Measurements from ENCODE around the gene KRT4.
"Not testable (repeated sequence)": the region's sequence is repeated elsewhere in the genome, so short reads cannot be mapped to it uniquely, and the experiment has no call there.

KRT4 gene

GRCh38 chr12:52813885-52814709 is at the start of gene KRT4:
Gene KRT4, minus strand, starts transcription at chr12:52814116. Its CDS starts 58 bp downstream, at chr12:52814058.
- FAIRE-seq: no peak

GRCh38 chr12:52862023-52862422 is 48.1 kb upstream of the KRT4 start:
- no peak for FAIRE-seq

GRCh38 chr12:52861511-52861910 is 47.6 kb upstream of the KRT4 start:
- no peak for FAIRE-seq

DNA sequence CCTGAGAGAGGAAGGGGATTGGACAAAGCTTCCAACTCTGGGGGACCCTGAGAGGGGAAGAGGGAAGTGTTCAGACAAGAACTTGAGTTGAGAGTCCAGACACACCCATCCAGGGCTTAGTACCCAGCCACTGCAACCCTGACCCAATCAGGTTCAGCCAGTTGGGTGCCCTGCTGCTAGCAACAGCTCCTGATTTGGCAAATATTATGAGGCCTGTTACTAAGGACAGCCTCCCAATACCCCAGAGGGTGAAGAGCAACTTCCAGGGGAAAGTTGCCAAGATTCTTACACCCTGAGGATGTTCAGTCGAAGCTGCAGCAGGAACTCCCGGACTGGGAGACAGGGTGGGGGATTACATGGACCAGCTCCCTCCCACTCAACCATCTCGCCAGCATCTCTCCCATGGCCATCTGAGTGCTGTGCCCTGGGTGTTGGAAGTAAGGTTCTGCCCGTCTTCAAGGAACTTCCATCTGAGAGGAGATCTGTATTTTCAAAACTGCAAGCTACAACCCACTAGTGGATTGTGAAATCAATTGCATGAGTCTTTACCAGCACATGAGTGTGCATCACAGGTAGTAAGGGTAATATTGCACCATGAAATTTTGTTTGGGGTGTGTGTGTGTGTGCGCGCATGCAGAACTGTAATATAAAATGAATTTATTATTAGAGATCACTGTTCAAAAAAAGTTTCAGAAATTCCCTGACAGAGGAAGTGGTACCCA is 46.3 kb upstream of the KRT4 start:
- FAIRE-seq: no peak

DNA sequence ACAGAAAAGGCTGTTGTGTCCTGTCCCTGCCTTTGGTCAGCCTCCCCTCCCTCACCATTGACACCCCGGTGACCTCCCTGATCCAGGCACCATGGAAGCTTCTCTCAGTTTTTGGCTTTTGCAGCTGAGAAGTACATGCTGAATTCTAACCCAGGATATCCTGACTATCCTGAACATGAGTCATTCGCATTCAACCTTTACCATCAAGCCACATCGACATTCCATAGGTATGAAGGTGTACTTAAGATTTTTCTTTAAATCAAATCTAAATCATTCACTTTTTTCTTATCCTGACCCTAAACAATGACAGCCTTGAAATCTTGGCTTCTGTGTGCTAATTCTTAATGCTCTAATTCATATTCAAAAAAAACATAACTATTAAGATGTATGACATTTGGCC is 43.6 kb upstream of the KRT4 start:
- FAIRE-seq: no peak

GRCh38 chr12:52856787-52857186 is 42.9 kb upstream of the KRT4 start:
- no peak for FAIRE-seq

DNA sequence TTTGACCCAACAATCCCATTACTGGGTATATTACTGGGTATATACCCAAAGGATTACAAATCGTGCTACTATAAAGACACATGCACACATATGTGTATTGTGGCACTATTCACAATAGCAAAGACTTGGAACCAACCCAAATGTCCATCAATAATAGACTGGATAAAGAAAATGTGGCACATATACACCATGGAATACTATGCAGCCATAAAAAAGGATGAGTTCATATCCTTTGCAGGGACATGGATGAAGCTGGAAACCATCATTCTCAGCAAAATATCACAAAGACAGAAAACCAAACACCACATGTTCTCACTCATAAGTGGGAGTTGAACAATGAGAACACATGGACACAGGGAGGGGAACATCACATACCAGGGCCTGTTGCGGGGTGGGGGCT is 42.2 kb upstream of the KRT4 start:
- not testable (repeated sequence) for FAIRE-seq

- FAIRE-seq: no peak
These were observed 37.9 kb upstream of the KRT4 start for GRCh38 chr12:52851787-52852186.

GRCh38 chr12:52850681-52851080 is 36.8 kb upstream of the KRT4 start:
- FAIRE-seq: no peak

- FAIRE-seq: no peak
These were observed 35.6 kb upstream of the KRT4 start for GRCh38 chr12:52849511-52849910.

- no peak for FAIRE-seq
These were observed 34.8 kb upstream of the KRT4 start, which contains the start of gene KRT78 for GRCh38 chr12:52848661-52849255. Gene KRT78, minus strand, starts transcription at chr12:52848994. Its CDS starts 64 bp downstream, at chr12:52848930.

DNA sequence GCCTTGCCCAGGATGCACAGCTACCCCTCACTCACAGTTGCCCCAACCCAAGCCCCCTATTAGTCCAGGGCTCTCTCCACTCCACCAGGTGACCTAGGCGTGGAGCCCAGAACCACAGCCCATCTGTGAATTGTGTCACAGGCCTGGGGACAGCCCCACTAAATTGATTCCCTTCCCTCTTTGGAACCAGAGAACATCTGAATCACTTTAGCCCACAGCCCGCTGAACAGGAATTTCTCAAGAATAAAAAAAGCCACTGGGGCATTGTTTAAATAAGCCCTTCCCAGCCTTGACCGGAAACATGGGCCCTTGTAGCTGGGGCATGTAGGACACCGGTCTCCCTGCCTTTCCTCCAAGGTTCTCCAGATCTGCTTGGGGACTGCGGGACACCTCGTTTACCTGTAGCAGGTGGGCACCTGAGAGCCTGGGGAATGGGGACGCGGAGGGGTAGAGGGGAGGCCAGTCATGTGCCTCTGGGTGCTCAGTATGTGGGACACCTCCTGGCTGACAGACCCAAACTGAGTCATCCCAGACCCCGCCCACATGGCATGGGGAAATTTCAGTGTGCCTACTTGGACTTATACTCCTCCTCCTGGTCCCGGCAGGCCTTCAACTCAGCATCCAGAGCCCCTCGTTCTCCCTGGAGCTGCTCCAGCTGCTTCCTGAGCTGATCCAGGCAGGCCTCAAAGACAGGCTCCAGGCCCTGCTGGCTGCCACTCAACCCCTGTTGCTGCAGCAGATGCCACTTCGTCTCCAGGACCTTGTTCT is 33.6 kb upstream of the KRT4 start:
- FAIRE-seq: no peak

GRCh38 chr12:52846356-52846970 is 32.5 kb upstream of the KRT4 start:
- no peak for FAIRE-seq

- no peak for FAIRE-seq
These were observed 32.0 kb upstream of the KRT4 start for GRCh38 chr12:52845946-52846345.

DNA sequence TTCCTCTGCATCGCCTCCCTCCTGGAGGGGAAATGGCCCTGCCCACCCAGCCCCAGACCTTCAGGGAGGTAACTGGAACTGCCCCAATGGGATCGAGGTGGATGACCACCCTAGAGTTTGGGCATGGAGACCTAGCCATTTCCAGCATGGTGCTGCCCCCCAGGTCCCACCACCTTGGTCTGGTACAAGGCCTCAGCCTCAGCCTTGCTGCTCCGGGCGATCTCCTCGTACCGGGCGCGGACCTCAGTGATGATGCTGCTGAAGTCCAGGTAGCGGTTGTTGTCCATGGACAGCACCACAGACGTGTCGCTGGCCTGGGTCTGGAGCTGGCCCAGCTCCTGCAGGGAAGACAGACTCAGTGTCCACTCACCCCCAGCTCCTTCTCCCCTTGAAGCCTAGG is 30.5 kb upstream of the KRT4 start:
- no peak for FAIRE-seq

DNA sequence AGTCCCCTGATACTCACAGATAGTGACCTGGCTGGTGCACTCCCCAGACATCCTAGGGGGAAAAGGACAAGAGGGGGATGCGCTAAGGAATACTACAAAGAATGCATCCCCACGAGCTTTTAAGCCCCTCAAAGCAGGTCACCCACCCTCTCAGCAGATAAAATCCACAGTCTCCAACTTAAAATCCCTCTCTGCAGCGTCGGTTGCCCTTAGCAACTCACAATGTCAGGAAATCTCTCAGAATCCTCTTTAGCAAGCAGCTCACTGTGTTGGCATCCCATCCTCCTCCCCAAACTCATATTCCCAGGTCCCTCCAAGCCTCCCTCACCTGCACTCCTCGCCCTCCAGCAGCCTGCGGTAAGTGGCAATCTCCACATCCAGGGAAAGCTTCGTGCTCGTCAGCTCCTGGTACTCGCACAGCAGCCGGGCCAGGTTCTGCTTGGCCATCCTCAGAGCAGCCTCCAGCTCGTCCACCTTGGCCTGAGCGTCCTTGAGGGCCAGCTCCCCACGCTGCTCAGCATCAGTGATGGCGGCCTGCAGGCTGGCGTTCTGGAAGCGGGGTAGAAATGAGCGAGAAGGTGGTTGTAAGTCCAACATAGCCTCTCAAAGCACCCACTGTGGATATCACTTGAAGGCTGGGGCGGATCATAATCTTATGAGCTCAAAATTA is 25.7 kb upstream of the KRT4 start:
- no peak for FAIRE-seq

DNA sequence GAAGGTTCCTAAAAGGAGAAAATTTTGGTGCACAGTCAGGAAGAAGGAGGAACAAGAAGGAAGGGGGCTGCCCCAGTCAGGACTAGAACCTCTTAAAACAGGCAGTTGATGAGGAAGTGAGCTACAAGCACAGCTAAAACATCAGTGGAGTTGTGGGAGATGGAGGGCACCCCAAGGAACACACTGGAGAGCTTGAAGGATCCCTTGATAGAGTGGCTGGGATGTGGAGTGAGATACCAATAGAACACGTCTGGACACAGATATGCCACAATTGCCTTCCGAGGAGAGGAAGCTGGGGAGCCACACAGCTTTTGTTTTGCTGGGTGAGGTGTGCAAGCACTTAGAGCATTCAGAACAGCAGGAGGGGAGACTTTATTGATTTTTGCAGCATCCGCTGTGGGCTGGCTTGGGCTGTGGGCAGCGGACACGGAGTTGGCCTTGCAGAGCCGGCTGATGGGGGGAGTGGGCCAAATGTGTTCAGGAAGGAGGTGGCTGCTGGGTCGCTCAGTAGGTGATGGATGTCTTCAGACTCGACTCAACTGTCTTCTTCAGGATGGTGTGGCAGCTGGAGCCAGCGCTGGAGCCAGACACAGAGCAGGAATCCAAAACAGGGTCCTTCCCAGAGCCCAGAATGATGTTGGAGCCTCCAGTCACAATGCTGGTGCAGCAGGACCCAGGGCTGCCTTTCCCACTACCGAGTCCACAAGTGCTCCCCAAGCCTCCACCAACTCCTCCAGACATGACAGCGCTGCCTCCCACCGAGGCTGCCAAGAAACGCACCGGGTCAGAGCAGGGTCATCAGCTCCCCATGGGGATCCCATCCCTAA is 24.9 kb upstream of the KRT4 start:
- no peak for FAIRE-seq

DNA sequence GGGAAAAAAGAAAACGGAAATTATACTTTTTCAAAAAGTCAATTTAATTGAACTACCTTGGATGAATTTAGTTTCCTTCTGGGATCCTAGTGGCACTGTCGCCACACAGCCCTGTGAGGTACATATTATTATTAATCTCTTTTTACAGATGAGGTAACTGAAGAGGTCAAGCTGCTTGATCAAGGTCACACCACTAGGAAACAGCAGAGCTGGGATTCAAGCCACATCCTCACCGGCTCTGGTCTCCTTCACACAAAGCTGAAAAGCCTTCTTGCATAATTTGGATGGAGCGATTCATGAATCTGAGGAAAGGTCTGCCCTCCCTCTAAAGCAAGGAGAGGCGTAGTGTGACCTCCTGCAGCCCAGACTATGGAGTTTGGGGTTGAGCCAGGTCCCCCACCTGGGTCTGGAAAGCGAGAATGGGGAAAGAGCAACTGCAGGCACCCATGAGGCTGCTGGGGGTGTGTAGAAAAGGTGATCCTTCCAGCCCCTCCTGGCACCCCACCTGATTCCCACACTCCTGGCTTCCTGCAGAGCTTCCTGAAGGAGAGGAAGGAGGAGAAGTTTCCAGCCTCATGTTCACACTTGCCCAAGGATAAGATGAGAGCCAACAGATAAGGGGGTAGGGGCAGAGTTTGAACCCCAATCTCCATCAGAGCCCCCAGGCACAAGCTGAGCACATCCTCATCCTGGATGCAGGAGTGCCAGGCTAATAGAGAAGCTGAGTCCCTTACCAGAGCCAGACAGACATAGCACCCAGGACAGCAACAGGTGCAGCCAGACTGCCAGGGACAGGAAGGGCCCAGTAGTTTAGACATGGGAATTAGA is 24.1 kb upstream of the KRT4 start:
- FAIRE-seq: no peak

DNA sequence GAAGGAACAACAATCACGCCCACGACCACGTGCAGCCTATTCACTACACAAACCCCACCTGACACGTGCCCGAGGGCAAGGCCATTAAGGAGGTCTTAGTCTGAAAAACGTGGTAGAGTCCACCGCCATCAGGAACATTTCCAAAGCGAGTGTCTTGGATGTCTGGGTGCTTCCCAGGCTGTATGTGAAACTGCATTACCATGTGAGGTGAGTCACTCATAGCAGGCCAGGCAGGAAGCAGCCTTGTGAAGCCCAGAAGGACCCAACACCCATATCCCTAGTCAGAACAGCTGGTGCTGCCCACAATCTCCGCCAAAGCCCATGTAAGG is 23.5 kb upstream of the KRT4 start:
- FAIRE-seq: no peak

Measured in colon (tissue), 2 donors.